Measurements from ENCODE around the gene AREG.
"Not testable (repeated sequence)": the region's sequence is repeated elsewhere in the genome, so short reads cannot be mapped to it uniquely, and the experiment has no call there.

The AREG gene

DNA sequence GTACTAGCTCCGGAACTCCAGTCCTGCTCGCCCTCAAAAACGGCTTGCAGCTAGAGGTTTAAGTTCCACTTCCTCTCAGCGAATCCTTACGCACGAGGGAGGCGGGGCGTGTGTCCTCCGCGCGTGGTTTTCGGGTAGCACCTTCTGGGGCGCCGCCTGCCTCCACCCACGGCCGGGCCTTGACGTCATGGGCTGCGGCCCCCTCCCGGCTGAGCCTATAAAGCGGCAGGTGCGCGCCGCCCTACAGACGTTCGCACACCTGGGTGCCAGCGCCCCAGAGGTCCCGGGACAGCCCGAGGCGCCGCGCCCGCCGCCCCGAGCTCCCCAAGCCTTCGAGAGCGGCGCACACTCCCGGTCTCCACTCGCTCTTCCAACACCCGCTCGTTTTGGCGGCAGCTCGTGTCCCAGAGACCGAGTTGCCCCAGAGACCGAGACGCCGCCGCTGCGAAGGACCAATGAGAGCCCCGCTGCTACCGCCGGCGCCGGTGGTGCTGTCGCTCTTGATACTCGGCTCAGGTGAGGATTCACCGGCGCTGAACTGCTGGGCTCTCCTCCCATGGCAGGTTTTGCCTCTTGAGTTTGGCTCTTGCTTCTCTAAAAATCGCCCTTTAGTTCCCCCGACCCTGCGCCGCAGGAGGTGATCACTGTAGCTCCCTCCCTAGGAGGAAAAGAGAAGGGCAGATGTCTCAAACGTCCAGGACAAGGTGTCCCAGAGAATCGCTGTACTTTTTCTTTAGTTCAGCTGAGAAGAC lies at the start of gene AREG:
Gene AREG, plus strand, starts transcription at position 246 of the 752 bp plus-strand sequence. Its CDS starts 210 bp downstream, at position 456.
- DNase-seq = peak; percentile 73

DNA sequence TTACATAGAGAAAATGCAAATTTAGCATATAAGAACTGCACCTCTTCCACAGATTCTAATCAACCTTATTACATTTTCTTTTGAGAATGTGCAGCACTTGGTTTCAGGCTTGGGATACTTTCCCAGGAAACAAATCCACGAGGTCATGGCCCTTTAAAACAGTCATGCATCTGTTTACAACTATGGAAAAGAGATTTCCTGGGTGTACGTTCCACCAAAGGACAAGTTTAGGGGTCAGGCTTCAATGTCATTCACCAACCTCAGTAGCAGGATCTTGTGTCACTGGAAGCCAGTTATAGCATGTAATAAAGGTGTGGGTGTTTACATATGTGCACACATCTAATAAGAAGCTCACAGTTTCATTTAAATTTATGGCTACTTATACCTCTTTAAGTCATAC lies 49.3 kb upstream of the AREG start:
- peak; percentile 23 for DNase-seq

GRCh38 chr4:74397748-74398426 lies 47.0 kb upstream of the AREG start:
- peak; percentile 21 for DNase-seq

GRCh38 chr4:74398894-74399589 lies 45.9 kb upstream of the AREG start:
- not testable (repeated sequence) for DNase-seq

- DNase-seq = no peak
These were observed 44.5 kb upstream of the AREG start for GRCh38 chr4:74400395-74400794.

- no peak for DNase-seq
These were observed 42.1 kb upstream of the AREG start for GRCh38 chr4:74402692-74403456.

GRCh38 chr4:74407891-74408290 lies 37.0 kb upstream of the AREG start:
- no peak for DNase-seq

- peak; percentile 28 for DNase-seq
These were observed 36.3 kb upstream of the AREG start for GRCh38 chr4:74408639-74409038.

GRCh38 chr4:74410272-74410671 lies 34.7 kb upstream of the AREG start:
- DNase-seq = no peak

- no peak for DNase-seq
These were observed 32.7 kb upstream of the AREG start for GRCh38 chr4:74412225-74412624.

DNA sequence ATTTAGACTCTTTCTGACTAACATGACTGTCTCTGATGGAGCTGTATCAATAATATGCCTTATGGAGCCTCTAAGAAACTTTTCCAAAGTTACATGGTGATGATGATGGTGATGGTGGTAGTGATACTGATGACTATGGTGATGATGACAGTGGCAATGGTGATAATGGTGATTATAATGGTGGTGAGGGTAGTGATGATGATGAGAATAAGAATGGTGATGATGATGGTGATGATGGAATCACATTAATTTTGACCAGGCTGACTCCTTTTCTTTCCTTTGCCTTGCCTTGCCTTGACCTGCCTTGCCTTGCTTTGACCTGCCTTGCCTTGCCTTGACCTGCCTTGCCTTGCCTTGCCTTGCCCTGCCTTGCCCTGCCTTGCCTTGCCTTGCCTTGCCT lies 31.7 kb upstream of the AREG start:
- no peak for DNase-seq

DNA sequence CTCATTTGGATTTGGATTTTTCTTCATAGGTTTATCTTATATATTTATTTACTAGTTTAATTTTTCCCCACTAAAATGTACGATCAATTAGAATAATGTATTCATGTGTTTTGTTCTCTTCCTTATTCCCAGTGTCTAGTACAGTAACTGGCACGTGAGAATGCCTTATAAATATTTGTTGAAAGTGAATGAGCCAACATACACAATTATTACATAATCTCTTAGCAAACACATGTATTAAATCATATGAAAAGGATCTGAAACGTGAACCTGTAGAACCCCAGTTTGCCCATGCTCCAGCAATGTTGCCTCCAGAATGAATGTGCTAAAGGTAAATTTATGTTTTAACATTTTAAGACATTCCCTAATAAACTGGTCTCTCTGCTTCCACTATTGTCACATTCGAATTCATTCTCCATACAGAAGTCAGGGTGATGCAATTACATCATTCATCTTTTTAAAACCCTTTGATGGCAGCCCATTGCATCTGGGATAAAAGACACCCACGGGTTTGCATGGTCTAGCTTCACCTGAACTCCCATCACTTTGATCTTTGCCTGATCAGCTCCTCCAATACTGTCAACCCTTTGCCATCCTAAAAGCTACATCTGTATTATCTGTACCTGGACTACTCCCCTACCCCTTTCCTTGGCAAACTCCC lies 30.7 kb upstream of the AREG start:
- no peak for DNase-seq

GRCh38 chr4:74415602-74416300 lies 29.2 kb upstream of the AREG start:
- DNase-seq = no peak

GRCh38 chr4:74418063-74418670 lies 26.8 kb upstream of the AREG start:
- peak; percentile 88 for DNase-seq

- DNase-seq = no peak
These were observed 24.1 kb upstream of the AREG start for GRCh38 chr4:74420863-74421262.

DNA sequence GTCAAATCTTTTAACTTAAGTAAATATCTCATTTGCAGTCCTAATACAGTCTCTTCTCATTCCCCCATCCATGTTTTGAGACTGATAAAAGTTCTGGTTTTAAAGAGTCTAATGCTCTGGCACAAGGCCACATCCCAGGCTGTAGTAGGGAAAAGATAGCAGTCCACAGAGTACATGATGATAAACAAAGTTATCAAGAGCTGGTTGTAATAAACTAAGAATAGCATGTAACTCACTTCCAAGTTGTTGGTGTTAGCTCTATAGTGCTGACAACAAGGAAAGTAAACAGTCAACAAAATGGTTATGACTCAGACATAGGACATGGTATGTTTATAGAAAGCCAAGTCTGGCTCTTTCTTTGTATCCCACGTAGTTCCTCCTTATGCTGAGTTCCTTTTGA lies 21.8 kb upstream of the AREG start:
- DNase-seq = no peak

- no peak for DNase-seq
These were observed 20.8 kb upstream of the AREG start for GRCh38 chr4:74424111-74424510.

- peak; percentile 77 for DNase-seq
These were observed 18.8 kb upstream of the AREG start for GRCh38 chr4:74426101-74426500.

- no peak for DNase-seq
These were observed 16.7 kb upstream of the AREG start for GRCh38 chr4:74428276-74428675.

- no peak for DNase-seq
These were observed 13.7 kb upstream of the AREG start for GRCh38 chr4:74431113-74431826.

GRCh38 chr4:74433043-74433442 lies 11.9 kb upstream of the AREG start:
- peak; percentile 62 for DNase-seq
